GM18505 (cell line): ENCODE results near the gene IZUMO1.
"Not testable (repeated sequence)": the region's sequence is repeated elsewhere in the genome, so short reads cannot be mapped to it uniquely, and the experiment has no call there.

Experiments
- ATAC-seq: cut with Tn5 transposase; IDR thresholded peaks from one replicate; pipeline ENCODE4 v1.9.1; 2021; ENCODE audit not compliant: unreplicated experiment
- POLR2A ChIP-seq: IDR thresholded peaks from 4 replicates; pipeline ENCODE4 v1.6.1; 2011; ENCODE audit warnings: borderline replicate concordance; ENCODE audit not compliant: insufficient read depth, insufficient read length; ENCODE audit errors: extremely low read depth

IZUMO1 gene

DNA sequence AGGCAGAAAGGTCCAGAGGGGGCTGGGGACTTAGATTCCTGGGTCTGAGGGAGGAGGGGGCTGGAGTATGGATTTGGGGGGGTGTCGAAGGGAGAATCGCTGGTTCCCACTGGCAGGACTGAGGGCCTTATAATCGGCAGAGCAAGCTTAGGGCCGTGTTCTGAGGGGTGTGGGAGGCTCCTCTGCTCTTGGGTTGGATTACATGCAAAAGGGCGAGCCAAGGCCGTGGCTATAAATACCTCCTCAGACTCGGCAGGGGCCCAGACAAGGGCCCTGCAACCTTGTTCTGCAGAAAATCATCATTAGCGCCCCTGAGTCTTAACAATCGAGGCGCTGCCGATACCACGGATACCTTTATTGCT lies 26.5 kb downstream of the IZUMO1 start:
- ATAC-seq, result no peak
- TF ChIP-seq POLR2A, result no peak

DNA sequence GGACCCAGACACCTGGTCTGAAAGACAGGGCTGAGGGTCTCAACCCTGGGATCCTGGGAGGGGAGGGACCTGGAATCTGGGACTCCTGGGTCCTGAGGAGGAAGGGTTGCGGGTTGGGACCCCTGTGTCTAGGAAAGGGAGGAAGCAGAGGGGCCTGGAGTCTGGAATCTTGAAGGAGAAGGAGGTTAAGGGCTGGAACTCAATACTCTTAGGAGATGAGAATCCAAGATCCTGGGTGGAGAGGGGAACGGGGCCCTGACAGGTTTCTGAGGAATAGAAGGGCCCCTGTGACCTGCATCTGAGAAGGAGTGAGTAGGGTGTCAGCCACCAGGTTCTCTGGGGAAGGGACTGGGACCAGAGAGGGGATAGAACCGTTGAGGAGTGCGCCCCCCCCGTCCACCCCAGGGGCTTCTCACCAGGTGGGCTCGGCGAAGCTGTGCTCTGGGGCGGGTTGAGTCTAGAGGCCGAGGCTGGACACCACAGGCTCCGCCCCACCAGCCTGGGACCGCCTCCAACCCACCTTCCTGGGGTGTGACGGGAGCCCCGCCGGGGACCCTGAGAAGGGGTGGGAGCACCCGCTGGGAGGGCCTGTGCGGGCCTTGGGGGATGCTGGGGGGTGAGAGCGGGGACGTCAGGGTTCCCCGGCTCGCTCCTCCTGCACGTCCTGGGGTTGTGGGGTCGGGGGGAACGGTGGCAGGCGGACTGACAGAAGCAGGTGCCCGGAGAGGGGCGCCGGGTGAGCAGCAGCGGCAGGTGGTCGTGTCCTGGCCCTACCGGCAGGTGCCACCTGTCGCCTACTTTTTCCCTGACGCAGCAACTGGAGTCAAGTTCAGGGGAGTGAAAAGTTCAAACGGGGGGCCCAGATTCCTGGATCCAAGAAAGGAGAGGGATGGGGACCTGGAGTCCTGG lies 27.2 kb downstream of the IZUMO1 start, which contains the start of gene MAMSTR:
Gene MAMSTR, minus strand, starts transcription at position 463 of the 909 bp plus-strand sequence. CDS start 694 bp downstream, outside the sequence.
- TF ChIP-seq POLR2A, result no peak
- no peak for ATAC-seq

DNA sequence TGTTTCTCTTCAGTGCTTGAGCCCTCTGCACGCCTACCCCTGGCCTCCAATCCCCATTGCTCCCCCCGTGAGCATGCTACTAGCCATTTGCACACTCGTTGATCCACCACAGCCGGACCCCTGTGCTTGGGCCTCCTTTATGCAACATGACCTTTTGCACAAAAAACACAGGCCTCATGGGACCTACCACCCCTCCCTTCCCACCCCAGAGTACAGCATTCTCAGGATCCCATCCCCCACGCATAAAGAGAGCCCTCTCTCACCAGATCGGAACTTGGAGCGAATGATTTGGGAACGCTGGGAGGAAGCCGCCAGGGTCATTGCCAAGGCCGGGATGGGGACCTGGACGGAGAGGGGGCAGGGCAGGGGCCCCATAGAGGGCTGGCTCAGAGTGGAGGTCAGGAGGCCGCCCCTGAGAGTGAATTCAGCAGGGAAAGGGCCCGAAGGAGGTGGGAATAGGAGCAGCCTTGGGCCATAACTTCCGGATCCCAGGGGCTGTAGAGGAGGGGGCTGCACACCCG lies 27.9 kb downstream of the IZUMO1 start:
- no peak for TF ChIP-seq POLR2A
- no peak for ATAC-seq

DNA sequence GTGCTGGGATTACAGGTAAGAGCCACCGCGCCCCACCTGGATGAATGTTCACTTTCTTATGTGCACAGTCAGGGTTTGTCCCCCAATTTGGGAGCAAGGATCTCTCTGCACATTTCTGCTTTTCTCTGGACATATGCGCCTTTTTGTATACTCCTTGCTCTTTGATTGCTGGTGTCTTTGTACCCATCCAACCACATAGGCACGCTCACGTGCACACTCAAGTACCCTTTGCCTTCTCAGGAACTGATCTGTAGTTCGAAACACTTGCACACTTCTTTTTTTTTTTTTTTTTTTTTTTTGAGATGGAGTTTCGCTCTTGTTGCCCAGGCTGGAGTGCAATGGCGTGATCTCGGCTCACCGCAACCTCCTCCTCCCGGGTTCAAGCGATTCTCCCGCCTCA lies 28.6 kb downstream of the IZUMO1 start:
- not testable (repeated sequence) for ATAC-seq

DNA sequence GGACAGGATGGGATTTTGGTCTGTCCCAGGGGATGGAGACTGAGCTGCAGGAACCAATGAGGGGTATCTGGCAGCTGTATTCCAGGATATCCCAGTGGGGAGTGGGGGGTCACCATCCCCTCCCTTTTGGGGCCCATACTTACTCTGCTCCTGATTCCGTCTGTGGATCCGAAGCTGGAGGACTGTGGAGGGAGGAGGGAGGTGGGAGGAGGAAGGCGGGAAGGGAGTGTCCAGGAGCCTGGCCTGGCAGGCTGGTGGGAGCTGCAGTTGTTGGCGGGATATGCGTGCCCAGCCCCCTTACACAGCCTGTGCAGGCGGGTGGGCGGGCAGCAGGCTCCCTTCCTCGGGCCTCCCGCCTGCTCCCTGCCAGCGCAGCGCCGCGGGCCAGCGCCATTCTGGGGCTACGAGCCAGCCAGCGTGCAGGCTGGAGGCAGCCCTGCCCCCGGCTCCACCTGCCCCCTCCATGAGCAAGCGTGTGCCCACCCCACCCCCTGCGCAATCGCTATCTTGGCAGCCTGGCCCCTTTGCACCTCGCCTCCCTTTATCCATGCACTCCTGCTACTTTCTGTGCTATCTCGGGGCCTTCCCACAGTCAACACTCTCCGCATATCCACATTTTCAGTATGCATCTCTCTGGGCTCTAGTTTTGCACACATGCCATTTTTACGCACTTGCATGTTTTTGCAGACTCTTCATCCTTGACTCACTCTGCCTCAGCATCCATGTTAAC lies 30.0 kb downstream of the IZUMO1 start:
- no peak for TF ChIP-seq POLR2A
- ATAC-seq, result no peak

DNA sequence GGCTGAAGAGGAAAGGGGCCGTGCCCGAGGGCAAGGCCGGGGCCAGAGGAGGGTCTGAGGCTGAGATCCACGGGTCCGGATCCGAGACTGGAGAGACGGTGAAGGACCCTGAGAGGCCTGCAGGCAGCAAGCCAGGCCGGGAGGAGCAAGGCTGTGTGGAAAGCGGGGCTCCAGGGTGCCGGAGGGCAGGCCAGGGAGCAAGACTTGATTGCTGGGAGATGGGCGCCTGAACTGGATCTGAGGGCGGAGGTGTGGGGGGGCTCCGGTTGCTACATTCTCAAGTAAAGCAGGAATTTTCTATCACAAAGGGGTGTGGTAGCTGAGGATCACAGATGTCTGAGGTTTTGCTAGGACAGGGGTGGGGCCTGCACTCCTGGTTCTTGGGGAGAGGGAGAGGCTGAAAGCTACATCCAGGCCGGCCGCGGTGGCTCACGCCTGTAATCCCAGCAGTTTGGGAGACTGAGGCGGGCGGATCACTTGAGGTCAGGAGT lies 31.0 kb downstream of the IZUMO1 start:
- no peak for TF ChIP-seq POLR2A
- ATAC-seq, result no peak

DNA sequence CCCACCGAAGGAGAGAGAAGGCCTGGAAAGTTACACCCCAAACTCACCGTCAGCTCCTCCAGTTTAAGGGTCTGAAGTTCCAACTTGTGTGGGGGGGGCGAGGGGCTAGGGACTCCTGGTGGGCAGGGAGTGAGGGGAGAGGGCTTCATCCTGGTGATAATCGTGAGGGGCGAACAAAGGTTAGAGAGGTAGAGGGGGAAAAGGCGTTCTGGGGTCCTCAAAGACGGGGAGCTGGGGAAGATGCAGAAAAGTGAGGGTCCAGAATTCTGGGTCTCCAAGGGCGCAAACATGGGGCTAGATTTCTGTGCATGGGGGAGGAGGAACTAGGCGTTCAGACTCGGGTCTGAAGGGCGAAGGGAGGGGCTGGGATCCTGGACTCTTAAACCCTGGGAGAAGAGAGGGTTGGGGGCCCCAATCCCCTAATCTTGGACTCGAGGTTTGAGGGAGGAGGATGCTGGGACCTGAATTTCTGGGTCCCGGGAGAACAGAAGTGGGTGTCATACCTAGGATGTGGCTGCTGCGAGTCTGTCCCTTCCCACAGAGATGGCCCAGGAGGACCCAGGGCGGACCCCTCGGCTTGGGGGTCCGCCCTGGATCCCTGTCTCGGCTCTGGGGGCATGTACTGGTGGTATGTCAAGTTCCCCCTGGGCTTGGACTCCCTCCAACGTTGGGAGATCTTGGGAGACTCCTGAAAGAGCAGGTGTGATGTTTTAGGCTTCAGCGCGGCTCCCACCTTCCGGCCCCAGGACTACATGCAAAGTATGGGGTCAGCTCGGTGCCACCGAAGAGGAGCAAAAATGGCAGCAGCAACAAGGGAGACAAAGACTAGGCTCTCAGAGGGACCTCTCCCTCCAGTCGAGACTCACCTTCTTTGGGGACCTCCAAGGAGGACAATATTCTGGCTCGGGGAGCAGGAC lies 31.7 kb downstream of the IZUMO1 start:
- TF ChIP-seq POLR2A, result no peak
- ATAC-seq, result no peak

DNA sequence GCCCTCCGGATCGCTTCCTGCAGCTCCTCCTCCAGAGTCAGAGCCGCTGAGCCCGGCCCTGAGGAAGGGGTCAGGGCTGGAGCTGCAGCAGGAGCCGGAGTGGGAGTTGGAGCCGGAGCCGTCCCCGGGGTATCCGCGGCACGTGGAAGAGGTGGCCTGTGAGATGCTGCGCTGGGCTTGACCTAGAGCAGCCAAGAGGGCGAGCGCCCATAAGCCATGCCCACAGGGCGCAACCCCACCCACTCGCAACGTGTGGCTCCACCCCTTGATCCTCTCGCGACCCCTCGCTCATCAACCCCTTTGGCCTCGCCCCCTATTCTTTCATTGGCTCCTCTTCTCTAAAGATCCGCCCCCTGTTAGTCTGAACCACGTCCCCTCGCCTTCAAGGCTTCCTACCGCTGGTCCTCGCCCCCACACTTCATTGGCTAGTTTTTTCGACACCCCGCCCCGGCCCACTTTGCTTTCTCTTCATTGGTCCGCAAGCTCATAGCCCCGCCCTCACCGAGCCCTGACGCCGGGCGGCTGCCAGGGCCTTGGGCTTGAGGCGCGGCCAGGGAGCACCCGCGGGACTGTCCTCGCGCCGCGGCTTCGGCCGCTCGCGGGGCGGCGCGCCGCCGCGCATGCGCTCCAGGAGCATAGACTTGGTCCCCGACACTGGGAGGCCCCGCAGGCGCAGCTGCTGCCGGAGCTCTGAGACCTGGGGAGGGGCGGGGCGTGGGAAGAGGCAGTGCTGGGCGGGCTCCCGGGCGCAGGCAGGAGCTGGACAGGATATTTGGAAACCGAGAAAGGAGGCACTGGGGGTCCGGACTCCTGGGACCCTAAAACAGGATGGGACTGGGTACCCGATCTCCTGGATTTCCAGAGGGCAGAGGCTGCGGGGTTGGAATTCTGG lies 32.6 kb downstream of the IZUMO1 start:
- no peak for TF ChIP-seq POLR2A
- peak; percentile 87 for ATAC-seq

DNA sequence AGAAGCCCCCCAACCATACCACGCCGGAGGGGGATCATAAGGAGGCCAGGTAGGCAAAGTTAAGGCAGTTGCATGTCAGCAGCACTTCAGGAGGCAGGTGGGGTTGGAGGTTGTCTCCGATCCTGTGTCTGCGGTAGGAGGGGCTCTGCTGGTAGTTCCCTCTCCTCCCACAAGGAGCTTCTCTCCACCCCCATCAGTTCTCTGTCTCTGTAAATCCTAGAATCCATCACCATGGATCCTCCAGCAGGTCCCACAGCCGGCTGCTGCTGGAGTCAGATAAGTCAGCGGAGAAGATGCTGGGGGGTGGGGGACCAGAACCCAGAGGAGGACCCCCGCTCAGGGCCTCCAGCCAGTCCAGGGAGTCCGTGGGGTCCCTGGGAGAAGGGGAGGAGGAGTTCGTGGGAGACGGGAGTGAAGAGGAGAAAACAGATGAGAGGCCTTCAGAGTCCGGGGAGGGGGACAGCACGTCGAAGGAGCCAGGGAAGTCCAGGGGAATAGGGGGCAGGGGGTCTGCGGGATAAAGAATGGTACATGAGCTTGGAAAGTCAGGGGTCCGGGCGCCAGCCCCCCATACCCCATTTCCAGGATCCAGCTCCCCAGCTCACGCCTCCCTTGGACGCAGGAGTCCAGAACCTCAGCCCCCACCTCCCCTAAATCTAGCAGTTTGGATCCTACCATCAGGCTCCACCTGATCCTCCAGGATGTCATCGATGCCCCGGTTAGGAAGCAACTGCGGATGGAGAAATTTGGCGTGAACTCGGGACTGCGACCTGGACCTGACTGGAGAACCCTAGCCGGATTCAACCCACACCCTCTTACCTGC lies 33.5 kb downstream of the IZUMO1 start:
- TF ChIP-seq POLR2A, result no peak
- no peak for ATAC-seq

DNA sequence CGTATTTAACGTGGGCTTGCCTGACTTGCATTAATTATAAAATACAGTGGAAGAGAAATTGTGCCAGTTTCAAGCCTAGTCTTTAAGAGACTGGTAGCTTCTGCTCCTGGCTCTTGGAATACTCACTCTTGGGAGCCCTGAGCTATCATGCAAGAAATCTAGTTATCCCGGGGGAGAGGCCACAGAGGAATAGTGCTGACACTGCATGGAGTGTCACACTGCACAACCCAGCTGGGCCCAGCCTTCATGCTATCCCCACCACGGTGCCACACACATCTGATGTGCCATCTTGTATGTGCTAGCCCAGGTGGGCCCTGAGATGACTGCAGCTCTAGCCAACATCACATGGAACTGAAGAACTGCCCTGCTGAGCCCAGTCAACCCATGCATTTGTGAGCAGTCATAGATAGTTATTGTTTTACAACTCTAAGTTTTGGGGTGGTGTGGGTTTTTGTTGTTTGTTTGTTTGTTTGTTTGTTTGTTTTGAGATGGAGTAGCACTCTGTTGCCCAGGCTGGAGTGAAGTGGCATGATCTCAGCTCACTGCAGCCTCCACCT lies 35.5 kb downstream of the IZUMO1 start:
- no peak for TF ChIP-seq POLR2A
- ATAC-seq, result no peak

DNA sequence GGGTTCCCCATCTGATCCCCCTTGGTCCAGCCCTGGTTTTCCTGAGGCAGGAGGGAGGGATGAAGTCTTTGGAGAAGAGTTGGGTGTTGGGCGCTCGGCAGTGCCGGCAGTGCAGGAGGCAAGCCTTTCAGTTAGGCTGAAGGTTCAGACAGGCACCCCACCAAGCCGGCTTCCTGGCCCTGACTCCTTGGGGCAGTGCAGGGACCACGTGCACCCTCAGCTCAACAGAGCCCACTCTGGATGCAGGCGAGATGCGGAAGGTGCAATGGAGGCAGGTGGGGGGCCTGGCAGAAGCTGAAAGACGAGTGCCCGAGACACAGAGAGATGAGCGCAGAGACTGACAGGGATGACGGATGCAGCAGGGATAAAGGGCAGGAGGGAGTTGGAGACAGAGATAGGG lies 38.2 kb downstream of the IZUMO1 start:
- TF ChIP-seq POLR2A, result no peak
- no peak for ATAC-seq
